GM18858 (cell line): ENCODE data around the gene LAMC1.

Experiments used
- ATAC-seq: cut with Tn5 transposase; IDR thresholded peaks from one replicate; pipeline ENCODE4 v1.9.1; 2021; ENCODE audit not compliant: unreplicated experiment

LAMC1 gene

DNA sequence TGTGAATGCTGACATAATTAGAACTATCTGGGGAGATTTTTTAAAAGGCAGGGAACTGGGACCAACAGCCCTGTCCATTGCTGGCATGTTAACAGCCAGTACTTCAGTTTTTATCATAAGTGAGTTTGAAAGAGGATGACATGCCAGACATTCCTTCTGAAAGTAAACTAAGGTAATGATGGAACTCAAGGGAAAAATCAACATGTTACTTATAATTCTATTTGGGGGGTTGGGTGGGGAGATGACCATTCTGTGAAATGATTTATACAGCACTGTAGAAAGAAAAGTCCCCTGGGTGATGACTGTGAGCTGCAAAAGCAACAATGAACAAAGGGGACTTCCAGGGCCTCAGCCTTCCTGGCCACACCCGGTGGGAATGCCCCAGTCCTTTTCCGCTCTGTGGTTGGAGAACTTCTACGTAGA, 157.4 kb downstream of the LAMC1 start:
- ATAC-seq: peak; percentile 58

- ATAC-seq: no peak
Measured at GRCh38 chr1:183185941-183186490, 162.8 kb downstream of the LAMC1 start, which contains the start of gene LAMC2. Gene LAMC2 (plus strand): TSS chr1:183186264. CDS start chr1:183186353, 89 bp downstream.

DNA sequence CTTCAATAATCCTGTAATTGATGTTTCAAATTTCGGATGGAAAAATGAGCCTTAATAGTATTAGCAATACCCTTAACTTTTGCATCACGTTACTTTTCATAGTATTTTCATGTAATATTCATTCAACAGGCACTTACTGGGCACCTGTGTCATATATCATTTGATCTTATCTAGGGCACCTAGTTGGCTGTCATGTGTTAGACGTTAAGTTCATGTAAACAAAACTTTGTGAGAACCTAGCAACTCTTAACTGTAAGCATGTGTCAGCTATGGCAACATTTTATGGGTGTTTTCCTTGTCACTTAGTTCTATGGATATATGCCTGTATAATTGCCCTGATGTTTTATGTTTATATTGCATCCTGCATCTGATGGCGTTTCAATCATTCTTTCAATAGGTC, 163.6 kb downstream of the LAMC1 start:
- no peak for ATAC-seq

DNA sequence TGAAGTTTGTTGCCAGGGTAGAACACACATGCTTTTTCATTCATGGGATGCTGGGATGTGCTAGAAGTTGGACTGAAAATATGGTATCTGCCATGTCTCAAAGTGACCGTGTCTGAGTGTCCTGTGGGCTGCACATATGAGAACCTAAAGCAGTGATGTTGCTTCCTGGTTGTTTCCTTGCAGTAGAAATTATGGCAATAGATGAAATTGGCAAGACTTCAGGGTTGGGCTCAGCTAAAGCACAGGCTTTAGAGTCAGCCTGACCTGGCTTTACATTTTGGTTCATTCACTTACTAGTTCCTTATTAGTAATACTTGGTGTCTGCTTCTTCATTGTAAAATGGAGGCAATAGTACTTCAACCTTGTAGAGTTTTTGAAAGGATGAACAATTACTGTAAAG, 165.0 kb downstream of the LAMC1 start:
- ATAC-seq: no peak

GRCh38 chr1:183191833-183192232, 168.6 kb downstream of the LAMC1 start:
- no peak for ATAC-seq

DNA sequence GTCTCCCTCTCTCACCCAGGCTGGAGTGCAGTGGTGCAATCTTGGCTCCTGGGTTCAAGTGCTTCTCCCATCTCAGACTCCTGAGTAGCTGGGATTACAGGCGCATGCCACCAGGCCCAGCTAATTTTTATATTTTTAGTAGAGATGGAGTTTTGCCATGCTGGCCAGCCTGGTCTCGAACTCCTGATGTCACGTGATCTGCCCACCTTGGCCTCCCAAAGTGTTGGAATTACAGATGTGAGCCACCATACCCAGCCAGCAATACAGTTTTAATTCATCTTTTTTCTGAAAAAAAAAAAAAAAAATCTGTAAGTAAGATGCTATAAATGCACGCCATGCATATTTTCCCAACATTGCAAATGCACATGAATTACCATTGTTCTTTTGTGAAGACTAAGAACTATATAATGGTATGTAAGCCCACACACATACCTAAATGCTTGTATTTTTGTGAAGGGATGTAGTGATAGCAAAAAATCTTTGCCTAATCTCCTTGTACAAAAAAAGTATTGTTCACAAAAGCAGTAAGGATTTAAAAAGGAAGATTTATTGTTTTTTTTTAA, 170.8 kb downstream of the LAMC1 start:
- no peak for ATAC-seq

DNA sequence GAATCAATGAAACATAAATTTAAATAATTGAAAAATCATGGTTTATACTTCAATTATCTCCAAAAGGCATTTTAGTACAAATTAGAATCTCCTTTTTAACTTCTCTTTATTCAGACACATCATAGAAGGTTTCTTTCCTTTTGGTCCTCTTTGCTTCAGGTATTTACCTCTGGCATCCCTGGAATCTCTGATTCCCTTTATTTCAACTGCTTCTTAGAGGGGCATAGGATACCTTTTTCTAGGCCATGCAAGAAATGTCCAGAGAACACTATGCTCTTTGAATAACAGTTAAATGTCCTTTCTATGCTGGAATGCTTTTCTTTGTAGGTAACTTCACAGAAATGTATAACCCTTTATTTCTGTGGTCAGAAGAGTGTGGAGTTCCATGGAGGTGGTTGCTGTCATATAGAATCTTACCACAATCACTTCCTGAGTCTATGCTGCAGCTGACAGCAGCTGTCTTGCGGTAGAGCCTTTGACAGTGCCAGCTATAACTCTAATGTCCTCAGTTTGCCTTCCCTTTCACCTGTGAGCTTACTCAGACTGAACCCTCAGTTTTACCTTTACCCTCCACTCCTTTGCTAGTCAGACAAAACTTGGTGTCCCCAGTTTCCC, 171.4 kb downstream of the LAMC1 start:
- peak; percentile 89 for ATAC-seq

DNA sequence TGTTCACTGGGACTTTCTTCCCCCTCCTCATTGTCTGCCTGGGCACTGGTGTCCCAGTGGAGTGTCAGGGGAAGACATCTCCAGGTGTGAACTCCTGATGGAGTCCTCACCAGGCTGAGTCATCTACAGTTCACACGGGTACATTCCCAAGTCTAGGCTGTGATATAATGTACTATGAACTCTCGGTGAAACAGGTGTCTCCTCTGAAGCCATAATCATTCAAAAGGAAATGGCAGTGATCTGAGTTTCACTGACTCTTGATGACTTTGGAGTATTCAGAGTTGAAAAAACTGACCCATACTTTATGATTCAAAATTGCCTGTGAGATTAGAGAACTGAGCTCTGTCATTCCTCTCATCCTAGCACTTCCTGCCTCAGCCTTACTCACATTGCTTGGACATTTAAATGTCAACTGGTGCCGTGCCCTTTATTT, 171.9 kb downstream of the LAMC1 start:
- peak; percentile 30 for ATAC-seq
